Spleen (tissue), 7 donors: ENCODE data around the gene PTPRT.

Source experiments
- POLR2A ChIP-seq, 3 donors: fragments of 450-650 bp; IDR thresholded peaks; one replicate each; pipeline ENCODE4 v1.5.1; 2017; ENCODE audit warnings: antibody characterized with exemption in 3 of 3, mild to moderate bottlenecking in 1 of 3
- POLR2AphosphoS5 ChIP-seq, 3 donors: sonication (generic); formaldehyde crosslinking; IDR thresholded peaks; one replicate each; pipeline ENCODE4 v1.5.1; 2017; ENCODE audit warnings: antibody characterized with exemption in 3 of 3
- TF ChIP-seq, protein P1 (sequence below), 11 experiments: fragments of 200-600 bp in 7 of 11; fragments of 450-650 bp in 4 of 11; sonication (generic) in 4 of 11; IDR thresholded peaks in 8 of 11; conservative IDR thresholded peaks in 3 of 11; 1 replicate in 7 of 11; 2 replicates in 4 of 11; pipeline versions ENCODE4 v1.4.0 to v1.8.0; 2016 to 2021; ENCODE audit warnings: antibody characterized with exemption in 11 of 11, inconsistent platforms in 4 of 11, mild to moderate bottlenecking in 1 of 11
- donor health status: DM: no; HTN: no; CAD: no; lungs with moderate emphysema.
- donor health status: DM: no; HTN: no; CAD: no.
- donor health status: DM: no; HTN: no; CAD: no.

DNA sequence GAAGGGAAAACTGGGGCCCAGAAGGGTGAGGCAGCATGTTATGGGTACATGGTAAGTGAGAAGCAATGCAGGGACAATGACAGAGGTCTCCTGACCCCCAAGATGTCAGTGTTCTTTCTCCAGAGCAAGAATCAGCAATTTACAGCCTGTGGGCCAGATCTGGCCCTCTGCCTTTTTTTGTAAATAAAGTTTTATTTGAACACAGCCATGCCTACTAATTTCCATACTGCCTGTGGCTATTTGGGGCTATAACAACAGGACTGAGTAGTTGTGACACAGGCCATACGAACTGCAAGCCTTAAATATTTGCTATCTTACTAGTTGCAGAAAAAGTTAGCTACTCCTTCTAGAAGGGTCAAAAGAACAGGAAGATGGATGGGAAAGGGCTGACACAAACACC is 52.5 kb downstream of the PTPRT start:
- TF ChIP-seq, protein P1, sequence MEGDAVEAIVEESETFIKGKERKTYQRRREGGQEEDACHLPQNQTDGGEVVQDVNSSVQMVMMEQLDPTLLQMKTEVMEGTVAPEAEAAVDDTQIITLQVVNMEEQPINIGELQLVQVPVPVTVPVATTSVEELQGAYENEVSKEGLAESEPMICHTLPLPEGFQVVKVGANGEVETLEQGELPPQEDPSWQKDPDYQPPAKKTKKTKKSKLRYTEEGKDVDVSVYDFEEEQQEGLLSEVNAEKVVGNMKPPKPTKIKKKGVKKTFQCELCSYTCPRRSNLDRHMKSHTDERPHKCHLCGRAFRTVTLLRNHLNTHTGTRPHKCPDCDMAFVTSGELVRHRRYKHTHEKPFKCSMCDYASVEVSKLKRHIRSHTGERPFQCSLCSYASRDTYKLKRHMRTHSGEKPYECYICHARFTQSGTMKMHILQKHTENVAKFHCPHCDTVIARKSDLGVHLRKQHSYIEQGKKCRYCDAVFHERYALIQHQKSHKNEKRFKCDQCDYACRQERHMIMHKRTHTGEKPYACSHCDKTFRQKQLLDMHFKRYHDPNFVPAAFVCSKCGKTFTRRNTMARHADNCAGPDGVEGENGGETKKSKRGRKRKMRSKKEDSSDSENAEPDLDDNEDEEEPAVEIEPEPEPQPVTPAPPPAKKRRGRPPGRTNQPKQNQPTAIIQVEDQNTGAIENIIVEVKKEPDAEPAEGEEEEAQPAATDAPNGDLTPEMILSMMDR (IDR thresholded peaks at IDR 0.05 in 8 of 11, conservative IDR thresholded peaks at IDR 0.05 in 3 of 11): no peak
- TF ChIP-seq POLR2AphosphoS5 (IDR thresholded peaks at IDR 0.05) (no peak), POLR2A (IDR thresholded peaks at IDR 0.05) (no peak)
